WTC11 (cell line): ENCODE measurements around the gene TJAP1.

ENCODE experiments used
- CTCF ChIP-seq: fragments of 200-600 bp; IDR thresholded peaks from 2 replicates; pipeline ENCODE4 v1.8.0; 2022; ENCODE audit warnings: antibody characterized with exemption
- E2F4 ChIP-seq: sonication (generic); formaldehyde crosslinking; IDR thresholded peaks from 2 replicates; pipeline ENCODE4 v1.8.1; 2022; ENCODE audit warnings: low read depth, mild to moderate bottlenecking, moderate library complexity, missing genetic modification reagents, borderline replicate concordance
- E2F5 ChIP-seq: sonication (generic); formaldehyde crosslinking; IDR thresholded peaks from 2 replicates; pipeline ENCODE4 v1.8.1; 2022; ENCODE audit warnings: mild to moderate bottlenecking, moderate library complexity, missing genetic modification reagents
- ETV6 ChIP-seq: sonication (generic); formaldehyde crosslinking; IDR thresholded peaks from 2 replicates; pipeline ENCODE4 v1.8.1; 2022; ENCODE audit warnings: mild to moderate bottlenecking, missing genetic modification reagents
- JUN ChIP-seq: sonication (generic); formaldehyde crosslinking; IDR thresholded peaks from 2 replicates; pipeline ENCODE4 v1.8.0; 2023; ENCODE audit warnings: mild to moderate bottlenecking, missing genetic modification reagents
- NFYB ChIP-seq: sonication (generic); formaldehyde crosslinking; conservative IDR thresholded peaks from 2 replicates; pipeline ENCODE4 v1.8.0; 2022; ENCODE audit warnings: low read depth, missing genetic modification reagents
- NR3C1 ChIP-seq: sonication (generic); formaldehyde crosslinking; conservative IDR thresholded peaks from 2 replicates; pipeline ENCODE4 v1.8.1; 2023; ENCODE audit warnings: low read depth, mild to moderate bottlenecking, missing genetic modification reagents
- SP1 ChIP-seq: sonication (generic); formaldehyde crosslinking; conservative IDR thresholded peaks from 2 replicates; pipeline ENCODE4 v1.8.1; 2022; ENCODE audit warnings: missing genetic modification reagents
- USF2 ChIP-seq: sonication (generic); formaldehyde crosslinking; IDR thresholded peaks from 2 replicates; pipeline ENCODE4 v1.8.1; 2023; ENCODE audit warnings: mild to moderate bottlenecking, missing genetic modification reagents, moderate library complexity
- ZBTB43 ChIP-seq: sonication (generic); formaldehyde crosslinking; IDR thresholded peaks from 2 replicates; pipeline ENCODE4 v1.8.1; 2023; ENCODE audit warnings: mild to moderate bottlenecking, missing genetic modification reagents

- TF ChIP-seq CTCF (no peak), E2F5 (CRISPR knock-in tag) (no peak), JUN (CRISPR knock-in tag) (no peak), E2F4 (CRISPR knock-in tag) (no peak), ZBTB43 (no peak), ETV6 (no peak), NFYB (CRISPR knock-in tag) (no peak), SP1 (no peak), NR3C1 (CRISPR knock-in tag) (no peak), USF2 (no peak)
Observed at GRCh38 chr6:43492673-43493072, 15.3 kb downstream of the TJAP1 start.
